ENCODE measurements around the gene SPAG8.
A peak's percentile ranks its signal among the peaks of the same experiment; 100 is the strongest.

The SPAG8 gene

DNA sequence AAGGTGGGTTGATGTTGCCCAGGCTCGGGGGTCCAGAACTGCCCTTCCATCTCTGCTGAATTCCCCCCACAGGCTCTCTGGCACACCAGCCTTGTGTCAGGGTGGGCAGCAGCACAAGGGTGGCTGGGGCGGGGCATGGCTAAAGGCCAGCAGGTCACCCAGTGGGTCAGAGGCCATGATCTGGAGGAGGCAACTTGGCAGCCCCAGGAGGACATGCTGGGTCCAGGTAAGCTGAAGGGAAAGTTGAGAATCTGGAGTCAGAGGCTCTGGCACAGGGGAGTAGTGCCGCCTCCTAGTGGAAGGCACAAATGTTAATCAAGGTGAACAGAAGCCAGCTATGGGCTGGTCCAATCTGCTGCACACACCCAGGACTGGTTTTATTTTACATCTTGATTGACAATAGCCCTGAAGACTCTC, 23.2 kb upstream of the SPAG8 start:
- no peaks in the 10 kb centered on the region; the same call in 1 of the 2 replicates for H3K27me3 ChIP-seq (ENCODE audit: control insufficient read depth, insufficient read depth, low read length)
- peaks cover under 1% of the 10 kb centered on the region; the same call in 1 of the 2 replicates for H3K4me1 ChIP-seq (ENCODE audit: control insufficient read depth, insufficient read depth, low read length)
- H3K9ac ChIP-seq (ENCODE audit: low read length): no peak overlapping the region
- H3K4me3 ChIP-seq (ENCODE audit: low read depth, low read length): no peak overlapping the region
- no peak overlapping the region for H3K27ac ChIP-seq (ENCODE audit: low read depth, low read length)
- H3K9me3 ChIP-seq (ENCODE audit: control insufficient read depth, insufficient read depth, low read depth, low read length): no peaks in the 10 kb centered on the region
- no peaks in the 10 kb centered on the region for H3K36me3 ChIP-seq (ENCODE audit: control insufficient read depth, insufficient read depth, low read length)

DNA sequence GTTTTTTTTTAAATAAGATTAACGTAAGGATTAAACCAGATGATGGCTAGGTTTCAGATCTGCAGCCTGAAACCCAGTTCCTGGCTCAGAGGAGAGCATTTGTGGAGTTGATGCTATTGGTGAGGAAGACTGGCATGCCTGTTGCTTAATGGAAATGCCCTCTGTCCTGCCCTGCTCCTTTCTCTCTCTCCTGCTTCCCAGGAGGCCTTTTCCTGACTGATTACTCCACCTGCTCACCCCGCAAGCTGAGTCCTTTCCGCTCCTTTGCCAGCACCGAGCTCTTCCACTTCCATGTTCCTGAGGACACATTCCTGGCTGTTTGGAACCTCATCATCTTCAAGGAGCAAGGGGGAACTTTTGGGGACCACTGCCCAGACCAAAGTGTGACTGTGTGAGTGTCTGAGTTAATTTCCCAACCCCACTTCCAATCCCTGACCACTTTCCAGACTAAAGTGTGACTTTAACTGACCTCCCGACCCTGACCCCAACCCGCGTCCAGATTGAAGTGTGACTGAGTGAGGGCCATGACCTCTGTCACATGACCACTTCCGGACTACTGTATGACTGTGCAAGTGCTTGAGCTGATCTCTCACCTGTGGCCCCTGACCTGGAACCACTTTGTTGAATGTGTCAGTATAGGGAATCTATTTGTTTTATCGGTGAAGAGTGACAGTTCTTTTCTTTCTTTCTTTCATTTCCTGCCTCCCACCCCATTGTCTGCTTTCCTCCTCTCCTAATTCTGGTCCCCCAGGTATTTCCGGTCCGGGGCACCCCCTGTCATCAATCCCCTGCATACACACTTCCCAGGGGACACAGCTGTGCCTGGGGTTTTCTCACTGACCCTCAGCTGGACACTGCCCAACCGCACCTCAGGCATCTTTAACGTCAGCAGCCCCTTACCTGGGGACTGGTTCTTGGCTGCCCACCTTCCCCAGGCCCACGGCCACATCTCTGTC, 22.5 kb upstream of the SPAG8 start:
- Histone ChIP-seq H3K27ac (ENCODE audit: low read depth, low read length) (no peak overlapping the region), H3K36me3 (ENCODE audit: control insufficient read depth, insufficient read depth, low read length) (no peaks in the 10 kb centered on the region), H3K9me3 (ENCODE audit: control insufficient read depth, insufficient read depth, low read depth, low read length) (no peaks in the 10 kb centered on the region), H3K27me3 (ENCODE audit: control insufficient read depth, insufficient read depth, low read length) (no peaks in the 10 kb centered on the region; the same call in 1 of the 2 replicates), H3K4me3 (ENCODE audit: low read depth, low read length) (no peak overlapping the region), H3K9ac (ENCODE audit: low read length) (no peak overlapping the region), H3K4me1 (ENCODE audit: control insufficient read depth, insufficient read depth, low read length) (peaks cover 7% of the 10 kb centered on the region; the same call in 1 of the 2 replicates)

DNA sequence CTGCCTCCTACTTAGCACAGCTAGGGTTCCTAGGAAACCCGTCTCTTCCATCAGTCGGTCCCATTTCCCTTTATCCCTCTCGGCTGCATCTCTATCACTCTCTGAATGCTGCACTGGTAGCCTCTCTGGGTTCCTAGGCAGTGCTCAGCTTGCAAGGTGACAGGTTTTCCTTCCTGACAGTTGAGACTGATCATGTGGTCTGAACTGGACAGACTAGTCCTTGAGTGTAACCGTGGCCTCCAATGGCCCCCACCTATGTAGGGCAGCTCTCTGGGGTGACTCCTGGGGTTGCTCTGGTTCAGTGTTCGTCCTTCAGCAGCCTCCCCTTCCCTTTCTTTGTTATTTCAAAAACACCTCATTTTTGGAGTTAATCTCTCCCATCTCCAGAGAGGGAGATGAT, 20.8 kb upstream of the SPAG8 start:
- Histone ChIP-seq H3K27ac (ENCODE audit: low read depth, low read length) (no peak overlapping the region), H3K36me3 (ENCODE audit: control insufficient read depth, insufficient read depth, low read length) (no peaks in the 10 kb centered on the region), H3K27me3 (ENCODE audit: control insufficient read depth, insufficient read depth, low read length) (no peaks in the 10 kb centered on the region; the same call in 1 of the 2 replicates), H3K9ac (ENCODE audit: low read length) (no peak overlapping the region), H3K9me3 (ENCODE audit: control insufficient read depth, insufficient read depth, low read depth, low read length) (no peaks in the 10 kb centered on the region), H3K4me1 (ENCODE audit: control insufficient read depth, insufficient read depth, low read length) (peaks cover 11% of the 10 kb centered on the region; the same call in 1 of the 2 replicates), H3K4me3 (ENCODE audit: low read depth, low read length) (no peak overlapping the region)

DNA sequence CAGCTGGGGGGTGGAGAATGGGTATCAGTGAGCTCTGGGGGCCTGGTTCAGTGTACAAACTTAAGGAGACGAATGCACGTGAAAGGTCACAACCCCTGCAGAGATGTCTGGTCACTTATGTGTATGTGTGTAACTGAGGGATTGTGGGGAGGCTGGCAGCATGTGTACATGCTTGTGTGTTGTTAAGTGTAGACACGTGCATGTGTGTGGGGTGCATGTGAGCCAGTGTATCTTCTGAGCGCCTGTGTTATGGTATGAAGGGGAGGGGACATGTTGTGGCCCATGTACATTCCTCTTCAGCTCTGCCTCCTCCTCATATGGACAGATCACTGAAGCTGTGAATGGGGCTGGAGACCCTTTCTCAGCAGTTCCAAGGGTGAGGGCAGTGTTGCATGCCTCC, 19.0 kb upstream of the SPAG8 start:
- Histone ChIP-seq H3K4me1 (ENCODE audit: control insufficient read depth, insufficient read depth, low read length) (peaks cover 14% of the 10 kb centered on the region; the same call in 1 of the 2 replicates), H3K27ac (ENCODE audit: low read depth, low read length) (no peak overlapping the region), H3K4me3 (ENCODE audit: low read depth, low read length) (no peak overlapping the region), H3K9me3 (ENCODE audit: control insufficient read depth, insufficient read depth, low read depth, low read length) (no peaks in the 10 kb centered on the region), H3K36me3 (ENCODE audit: control insufficient read depth, insufficient read depth, low read length) (no peaks in the 10 kb centered on the region), H3K9ac (ENCODE audit: low read length) (no peak overlapping the region), H3K27me3 (ENCODE audit: control insufficient read depth, insufficient read depth, low read length) (no peaks in the 10 kb centered on the region)

DNA sequence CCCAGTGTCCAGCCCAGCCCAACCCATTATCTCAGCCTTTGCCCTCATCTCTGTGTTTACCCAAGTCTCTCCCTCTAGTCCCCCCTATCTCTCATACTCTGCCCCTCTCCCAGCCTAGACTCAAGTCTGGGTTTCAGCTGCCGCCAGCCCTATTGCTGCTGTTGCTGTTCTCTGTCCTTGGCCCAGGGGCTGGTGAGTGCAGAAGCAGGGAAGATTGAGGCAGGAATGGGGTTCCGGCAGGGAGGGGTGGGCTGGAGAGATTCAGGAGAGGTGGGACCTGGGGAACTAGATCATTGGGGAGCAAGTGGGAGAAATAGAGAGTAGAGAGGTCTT, 17.7 kb upstream of the SPAG8 start:
- peak overlapping the region; percentile 86 for H3K4me3 ChIP-seq (ENCODE audit: low read depth, low read length)
- H3K36me3 ChIP-seq (ENCODE audit: control insufficient read depth, insufficient read depth, low read length): no peaks in the 10 kb centered on the region
- peak overlapping the region; percentile 53 for H3K9ac ChIP-seq (ENCODE audit: low read length)
- peaks cover 15% of the 10 kb centered on the region; the same call in 1 of the 2 replicates for H3K4me1 ChIP-seq (ENCODE audit: control insufficient read depth, insufficient read depth, low read length)
- no peaks in the 10 kb centered on the region for H3K9me3 ChIP-seq (ENCODE audit: control insufficient read depth, insufficient read depth, low read depth, low read length)
- no peaks in the 10 kb centered on the region for H3K27me3 ChIP-seq (ENCODE audit: control insufficient read depth, insufficient read depth, low read length)
- no peak overlapping the region for H3K27ac ChIP-seq (ENCODE audit: low read depth, low read length)

DNA sequence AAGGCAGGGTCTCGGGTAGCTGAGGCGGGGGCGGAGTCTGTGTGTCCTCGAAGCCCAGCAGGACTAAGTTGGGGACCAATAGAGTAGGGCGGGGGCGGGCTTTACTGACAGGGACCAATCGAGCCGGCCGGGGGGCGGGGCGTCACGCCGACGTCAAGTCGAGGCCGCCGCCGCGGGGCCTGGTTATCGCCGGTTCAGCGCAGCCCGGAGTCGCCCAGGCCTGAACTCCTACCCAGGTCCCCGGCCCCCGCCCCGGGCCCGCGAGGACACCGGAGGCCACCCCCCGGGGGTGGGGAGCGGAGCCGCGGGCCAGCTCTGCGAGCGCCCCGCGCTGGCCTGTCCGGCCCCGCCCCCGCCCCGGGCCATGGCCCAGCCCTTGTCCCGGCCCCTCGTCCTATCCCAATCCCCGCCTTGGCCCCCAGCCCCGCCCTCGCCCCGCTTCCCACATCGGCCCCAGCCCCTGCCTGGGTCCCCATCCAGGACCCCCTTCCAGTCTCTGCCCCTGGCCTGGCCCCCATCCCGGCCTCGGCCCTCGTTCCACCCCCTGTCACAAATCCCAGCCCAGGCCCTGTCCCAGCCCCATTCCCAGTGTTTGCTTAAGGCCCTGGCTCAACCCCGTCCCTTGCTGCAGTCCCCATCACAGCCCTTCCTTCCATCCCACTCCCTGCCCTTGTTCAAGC, 17.2 kb upstream of the SPAG8 start, which contains the start of gene TMEM8B:
Gene TMEM8B (plus strand): TSS at position 145 of the 680 bp plus-strand sequence. CDS start 220 bp downstream, at position 365.
- H3K9me3 ChIP-seq (ENCODE audit: control insufficient read depth, insufficient read depth, low read depth, low read length): no peaks in the 10 kb centered on the region
- no peaks in the 10 kb centered on the region for H3K27me3 ChIP-seq (ENCODE audit: control insufficient read depth, insufficient read depth, low read length)
- peak within 1 kb of the TSS; percentile 86 for H3K4me3 ChIP-seq (ENCODE audit: low read depth, low read length)
- H3K36me3 ChIP-seq (ENCODE audit: control insufficient read depth, insufficient read depth, low read length): no peaks in the 10 kb centered on the region
- H3K4me1 ChIP-seq (ENCODE audit: control insufficient read depth, insufficient read depth, low read length): peaks cover 16% of the 10 kb centered on the region
- H3K9ac ChIP-seq (ENCODE audit: low read length): peak within 1 kb of the TSS; percentile 62
- H3K27ac ChIP-seq (ENCODE audit: low read depth, low read length): no peak within 1 kb of the TSS

DNA sequence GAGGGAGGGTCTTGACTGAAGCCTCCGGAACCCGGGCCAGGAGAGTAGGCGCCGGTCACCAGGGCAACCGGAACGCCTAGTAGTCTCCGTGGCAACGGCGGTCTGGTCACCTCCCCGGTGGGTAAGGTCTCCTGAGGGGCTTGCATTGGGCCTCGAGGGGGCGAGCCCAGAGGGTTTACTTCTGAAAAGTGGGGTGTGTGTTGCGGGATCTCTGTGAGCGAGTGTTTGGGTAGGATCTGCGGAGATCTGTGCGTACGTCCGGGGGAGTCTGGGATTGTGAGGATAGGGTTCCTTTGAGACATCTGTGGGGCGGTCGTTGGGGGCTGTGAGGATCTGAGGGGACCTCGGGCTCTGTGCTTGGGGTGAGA, 16.6 kb upstream of the SPAG8 start, which contains the start of gene FAM221B:
Gene FAM221B (minus strand): TSS at position 17 of the 368 bp plus-strand sequence. CDS start 2,571 bp downstream, outside the sequence.
- H3K4me1 ChIP-seq (ENCODE audit: control insufficient read depth, insufficient read depth, low read length): peaks cover 19% of the 10 kb centered on the region
- no peaks in the 10 kb centered on the region for H3K27me3 ChIP-seq (ENCODE audit: control insufficient read depth, insufficient read depth, low read length)
- H3K27ac ChIP-seq (ENCODE audit: low read depth, low read length): no peak within 1 kb of the TSS
- H3K4me3 ChIP-seq (ENCODE audit: low read depth, low read length): peak within 1 kb of the TSS; percentile 86
- no peaks in the 10 kb centered on the region for H3K9me3 ChIP-seq (ENCODE audit: control insufficient read depth, insufficient read depth, low read depth, low read length)
- peak within 1 kb of the TSS; percentile 62 for H3K9ac ChIP-seq (ENCODE audit: low read length)
- no peaks in the 10 kb centered on the region for H3K36me3 ChIP-seq (ENCODE audit: control insufficient read depth, insufficient read depth, low read length)

DNA sequence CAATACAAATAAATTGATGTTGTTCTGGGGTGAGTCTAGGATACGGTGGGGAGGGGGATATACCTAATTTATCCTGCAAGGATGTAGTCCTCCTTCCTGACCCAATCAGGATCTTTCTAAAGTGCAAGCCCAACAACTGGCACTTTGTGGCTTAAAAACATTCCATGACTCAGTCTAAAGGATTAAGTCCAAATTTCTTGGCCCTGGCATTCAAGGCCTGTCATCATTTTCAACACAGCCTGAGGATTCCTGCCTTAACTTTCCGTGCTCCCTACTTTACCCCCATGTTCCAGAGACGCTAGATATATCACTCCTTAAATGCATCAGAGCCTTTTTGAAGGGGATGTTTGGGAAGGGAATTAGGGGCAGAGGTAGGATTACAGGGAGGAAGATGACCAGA, 15.4 kb upstream of the SPAG8 start:
- no peak overlapping the region for H3K9ac ChIP-seq (ENCODE audit: low read length)
- H3K4me1 ChIP-seq (ENCODE audit: control insufficient read depth, insufficient read depth, low read length): peaks cover 27% of the 10 kb centered on the region
- H3K9me3 ChIP-seq (ENCODE audit: control insufficient read depth, insufficient read depth, low read depth, low read length): no peaks in the 10 kb centered on the region
- no peaks in the 10 kb centered on the region for H3K36me3 ChIP-seq (ENCODE audit: control insufficient read depth, insufficient read depth, low read length)
- H3K27ac ChIP-seq (ENCODE audit: low read depth, low read length): no peak overlapping the region
- no peaks in the 10 kb centered on the region for H3K27me3 ChIP-seq (ENCODE audit: control insufficient read depth, insufficient read depth, low read length)
- no peak overlapping the region for H3K4me3 ChIP-seq (ENCODE audit: low read depth, low read length)

DNA sequence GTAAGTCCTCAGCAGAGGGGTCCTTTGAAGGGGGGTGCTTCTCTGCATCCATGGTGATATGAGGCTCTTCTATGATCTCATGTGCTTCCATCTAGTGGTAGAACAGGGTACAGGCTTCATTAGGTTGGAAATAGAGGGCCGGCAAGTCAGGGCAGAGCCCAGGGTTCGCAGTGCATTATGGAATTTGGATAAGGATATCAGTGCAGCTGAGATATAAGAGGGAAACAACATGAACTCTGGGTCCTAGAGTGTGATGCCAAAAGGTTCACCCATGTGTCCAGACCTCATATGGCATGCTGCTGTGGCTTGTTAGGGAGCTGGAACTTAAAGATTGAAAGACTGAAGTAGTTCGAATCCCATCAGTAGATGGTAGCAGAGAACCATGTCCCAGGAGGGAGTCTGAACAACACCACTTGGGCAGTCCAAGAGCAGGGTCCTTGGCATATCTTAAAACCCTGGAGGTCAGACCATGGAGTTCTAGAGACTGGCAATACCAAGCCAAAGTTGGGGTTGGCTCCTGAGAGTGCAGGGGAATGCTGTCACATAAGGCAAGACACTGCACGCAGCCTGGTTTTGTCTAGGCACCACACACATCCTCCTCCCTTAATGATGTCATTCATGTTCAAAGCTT, 14.1 kb upstream of the SPAG8 start:
- H3K27ac ChIP-seq (ENCODE audit: low read depth, low read length): no peak overlapping the region
- H3K4me3 ChIP-seq (ENCODE audit: low read depth, low read length): no peak overlapping the region
- H3K27me3 ChIP-seq (ENCODE audit: control insufficient read depth, insufficient read depth, low read length): no peaks in the 10 kb centered on the region
- H3K9ac ChIP-seq (ENCODE audit: low read length): no peak overlapping the region
- no peaks in the 10 kb centered on the region for H3K36me3 ChIP-seq (ENCODE audit: control insufficient read depth, insufficient read depth, low read length)
- no peaks in the 10 kb centered on the region for H3K9me3 ChIP-seq (ENCODE audit: control insufficient read depth, insufficient read depth, low read depth, low read length)
- H3K4me1 ChIP-seq (ENCODE audit: control insufficient read depth, insufficient read depth, low read length): peaks cover 27% of the 10 kb centered on the region

DNA sequence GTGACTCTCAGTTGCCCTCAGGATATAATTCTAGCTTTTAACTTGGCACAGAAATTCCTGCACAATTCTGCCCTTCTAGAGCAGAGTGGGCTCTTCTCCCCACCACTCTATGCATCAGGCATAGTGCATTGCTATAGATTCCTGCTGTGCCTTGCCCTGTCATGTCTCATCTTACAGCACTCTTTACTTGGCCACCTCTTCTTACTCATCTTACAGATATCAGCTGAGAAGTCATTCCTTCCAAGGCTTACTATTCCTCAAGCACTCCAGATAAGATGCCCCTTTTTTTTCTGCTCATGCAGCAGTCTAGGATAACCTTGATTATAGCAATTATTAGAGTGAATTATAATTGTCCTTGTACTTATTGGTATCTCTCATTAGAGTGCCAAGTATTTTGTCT, 10.9 kb upstream of the SPAG8 start:
- Histone ChIP-seq H3K36me3 (ENCODE audit: control insufficient read depth, insufficient read depth, low read length) (no peaks in the 10 kb centered on the region), H3K9me3 (ENCODE audit: control insufficient read depth, insufficient read depth, low read depth, low read length) (no peaks in the 10 kb centered on the region)

More for the DNA sequence above, 10.9 kb upstream of the SPAG8 start:
- Histone ChIP-seq H3K9ac (ENCODE audit: low read length) (no peak overlapping the region), H3K4me3 (ENCODE audit: low read depth, low read length) (no peak overlapping the region), H3K27me3 (ENCODE audit: control insufficient read depth, insufficient read depth, low read length) (no peaks in the 10 kb centered on the region), H3K4me1 (ENCODE audit: control insufficient read depth, insufficient read depth, low read length) (peaks cover 16% of the 10 kb centered on the region), H3K27ac (ENCODE audit: low read depth, low read length) (no peak overlapping the region)

All from HUES6 (cell line).